HUES64 (cell line): ENCODE data around the gene JAGN1. TPM values are rescaled to one million over a fixed set of nuclear protein-coding genes. Genes with fewer than 3 reads are reported as not detected.
"Not testable (repeated sequence)": the region's sequence is repeated elsewhere in the genome, so short reads cannot be mapped to it uniquely, and the experiment has no call there.

Experiments used
- H3K27ac ChIP-seq: 2 replicates; pipeline ENCODE4 v1.7.0; 2013; ENCODE audit warnings: low read depth, low read length, inconsistent platforms
- H3K27me3 ChIP-seq: 2 replicates; pipeline ENCODE4 v1.6.1; 2013; ENCODE audit warnings: mild to moderate bottlenecking, low read length; ENCODE audit not compliant: insufficient read depth
- H3K36me3 ChIP-seq: 2 replicates; pipeline ENCODE4 v1.6.1; 2013; ENCODE audit warnings: mild to moderate bottlenecking, low read length; ENCODE audit not compliant: insufficient read depth
- H3K4me1 ChIP-seq: 2 replicates; pipeline ENCODE4 v1.6.1; 2013; ENCODE audit warnings: mild to moderate bottlenecking, low read length, moderate library complexity; ENCODE audit not compliant: insufficient read depth
- H3K4me3 ChIP-seq: 2 replicates; pipeline ENCODE4 v1.5.1; 2013; ENCODE audit warnings: mild to moderate bottlenecking, low read length, moderate library complexity
- H3K9ac ChIP-seq: 2 replicates; pipeline ENCODE4 v1.6.1; 2013; ENCODE audit warnings: mild to moderate bottlenecking, low read depth, low read length
- H3K9me3 ChIP-seq: 2 replicates; pipeline ENCODE4 v1.6.1; 2013; ENCODE audit warnings: low read depth, low read length; ENCODE audit not compliant: insufficient read depth
- WGBS: fragments of 150-250, 120-280 bp; methylation state at CpG from one replicate; pipeline ENCODE4 v1.1.7; 2013; ENCODE audit warnings: missing lambda C conversion rate; 5-methylcytosine and 5-hydroxymethylcytosine counted together
- polyA plus RNA-seq, 2 experiments: library from polyadenylated mRNA; stranded (reverse); fragments of 50-300 nt; gene quantifications; one replicate each; pipeline ENCODE4 v1.2.3, GENCODE V29; 2013

JAGN1 gene
- 29.7 TPM for polyA plus RNA-seq (2013, experiment 1 of 2)
- 35.4 TPM for polyA plus RNA-seq (2013, experiment 2 of 2)

GRCh38 chr3:9890249-9891071 lies at the start of gene JAGN1:
TSS of gene JAGN1 (plus strand) at chr3:9890610. CDS start at chr3:9890723, 113 bp downstream.
- Histone ChIP-seq H3K27ac (peak within 1 kb of the TSS; percentile 86), H3K27me3 (no peaks in the 10 kb centered on the region), H3K9me3 (no peaks in the 10 kb centered on the region), H3K36me3 (peaks cover 24% of the 10 kb centered on the region), H3K9ac (peak within 1 kb of the TSS; percentile 93), H3K4me1 (no peaks in the 10 kb centered on the region), H3K4me3 (peak within 1 kb of the TSS; percentile 86)
- WGBS = 2% methylated on average over 62 of the region's 62 CpGs

GRCh38 chr3:9841015-9841414 lies 49.4 kb upstream of the JAGN1 start:
- 74% methylated on average over 6 of the region's 8 CpGs for WGBS
- Histone ChIP-seq H3K27me3 (no peaks in the 10 kb centered on the region), H3K4me3 (no peak overlapping the region), H3K36me3 (peaks cover 40% of the 10 kb centered on the region), H3K9me3 (no peaks in the 10 kb centered on the region), H3K9ac (no peak overlapping the region), H3K4me1 (no peaks in the 10 kb centered on the region), H3K27ac (no peak overlapping the region)

- H3K36me3 ChIP-seq = peaks cover 25% of the 10 kb centered on the region
- no peaks in the 10 kb centered on the region for H3K4me1 ChIP-seq
- H3K27ac ChIP-seq = peak within 1 kb of the TSS; percentile 58; the same call in 1 of the 2 replicates
- peak within 1 kb of the TSS; percentile 88 for H3K4me3 ChIP-seq
- H3K27me3 ChIP-seq = no peaks in the 10 kb centered on the region
- no peaks in the 10 kb centered on the region for H3K9me3 ChIP-seq
- WGBS = 4% methylated on average over 42 of the region's 42 CpGs
- H3K9ac ChIP-seq = peak within 1 kb of the TSS; percentile 75
Measured at GRCh38 chr3:9843715-9844438, 46.5 kb upstream of the JAGN1 start, which contains the start of gene RPUSD3. TSS of gene RPUSD3 (minus strand) at chr3:9844008. CDS start at chr3:9843990, 18 bp downstream.

- no peak overlapping the region for H3K4me3 ChIP-seq
- H3K27ac ChIP-seq = no peak overlapping the region
- 91% methylated on average over 6 of the region's 6 CpGs for WGBS
- H3K9ac ChIP-seq = no peak overlapping the region
- H3K4me1 ChIP-seq = no peaks in the 10 kb centered on the region
- H3K36me3 ChIP-seq = peaks cover 7% of the 10 kb centered on the region
- no peaks in the 10 kb centered on the region for H3K9me3 ChIP-seq
- H3K27me3 ChIP-seq = no peaks in the 10 kb centered on the region
Measured at GRCh38 chr3:9846231-9846630, 44.2 kb upstream of the JAGN1 start.

- 95% methylated on average over 6 of the region's 6 CpGs for WGBS
- Histone ChIP-seq H3K4me3 (no peak overlapping the region), H3K36me3 (no peaks in the 10 kb centered on the region), H3K27ac (no peak overlapping the region), H3K27me3 (no peaks in the 10 kb centered on the region), H3K9me3 (no peaks in the 10 kb centered on the region), H3K4me1 (no peaks in the 10 kb centered on the region), H3K9ac (no peak overlapping the region)
Measured at GRCh38 chr3:9846931-9847488, 43.4 kb upstream of the JAGN1 start.

- 55% methylated on average over 6 of the region's 9 CpGs for whole genome bisulfite sequencing
- not testable (repeated sequence) for H3K4me1 ChIP-seq, H3K27me3 ChIP-seq, H3K9me3 ChIP-seq, H3K4me3 ChIP-seq, H3K9ac ChIP-seq, H3K27ac ChIP-seq, H3K36me3 ChIP-seq
Measured at GRCh38 chr3:9847870-9848269, 42.5 kb upstream of the JAGN1 start.

- not testable (repeated sequence) for H3K27me3 ChIP-seq, H3K36me3 ChIP-seq, H3K4me3 ChIP-seq, H3K27ac ChIP-seq, H3K4me1 ChIP-seq, H3K9ac ChIP-seq, H3K9me3 ChIP-seq
- WGBS = 45% methylated on average over 4 of the region's 4 CpGs
Measured at GRCh38 chr3:9848860-9849259, 41.5 kb upstream of the JAGN1 start.

GRCh38 chr3:9851383-9851782 lies 39.0 kb upstream of the JAGN1 start:
- H3K27me3 ChIP-seq, H3K4me3 ChIP-seq, H3K9ac ChIP-seq, H3K9me3 ChIP-seq, H3K4me1 ChIP-seq, H3K27ac ChIP-seq, H3K36me3 ChIP-seq: not testable (repeated sequence)
- 77% methylated on average over 6 of the region's 6 CpGs for WGBS

GRCh38 chr3:9851926-9852325 lies 38.5 kb upstream of the JAGN1 start:
- H3K27ac ChIP-seq = not testable (repeated sequence)

GRCh38 chr3:9852528-9852927 lies 37.9 kb upstream of the JAGN1 start:
- Histone ChIP-seq H3K27ac (no peak overlapping the region), H3K9me3 (no peaks in the 10 kb centered on the region), H3K27me3 (no peaks in the 10 kb centered on the region), H3K36me3 (no peaks in the 10 kb centered on the region), H3K4me1 (0 out of 2 replicates have a peak, but pooled peaks cover 4% of the 10 kb centered on the region), H3K9ac (no peak overlapping the region), H3K4me3 (no peak overlapping the region)
- WGBS = 96% methylated on average over 5 of the region's 6 CpGs

More at GRCh38 chr3:9851926-9852325, 38.5 kb upstream of the JAGN1 start:
- not testable (repeated sequence) for H3K9me3 ChIP-seq, H3K4me3 ChIP-seq, H3K36me3 ChIP-seq, H3K9ac ChIP-seq, H3K4me1 ChIP-seq, H3K27me3 ChIP-seq
- 96% methylated on average over 6 of the region's 6 CpGs for WGBS

- not testable (repeated sequence) for H3K27me3 ChIP-seq, H3K4me1 ChIP-seq, H3K9me3 ChIP-seq, H3K9ac ChIP-seq, H3K27ac ChIP-seq, H3K36me3 ChIP-seq, H3K4me3 ChIP-seq
- WGBS = 80% methylated on average over 10 of the region's 11 CpGs
Measured at GRCh38 chr3:9854291-9854940, 36.0 kb upstream of the JAGN1 start.
